MM.1S (cell line): ENCODE results near the gene ZFP91.
A peak's percentile ranks its signal among the peaks of the same experiment; 100 is the strongest.

Experiments
- DNase-seq: peaks from one replicate; pipeline ENCODE4 v3.0.0-alpha.2; 2015
- H2AFZ ChIP-seq: fragments of 300-600 bp; sonication (generic); 2 replicates; pipeline ENCODE4 v1.6.0; 2016; ENCODE audit warnings: antibody characterized with exemption, low read length
- H3F3A ChIP-seq: fragments of 300-600 bp; sonication (generic); 2 replicates; pipeline ENCODE4 v1.6.1; 2016; ENCODE audit warnings: mild to moderate bottlenecking, antibody characterized with exemption, low read length, moderate library complexity, mixed read lengths; ENCODE audit not compliant: insufficient read depth
- H3K27ac ChIP-seq: fragments of 300-600 bp; sonication (generic); 2 replicates; pipeline ENCODE4 v1.5.1; 2016; ENCODE audit warnings: mild to moderate bottlenecking, low read length
- H3K27me3 ChIP-seq: fragments of 300-600 bp; sonication (generic); replicated peaks from 2 replicates; pipeline ENCODE4 v1.6.0; 2016; ENCODE audit warnings: low read length; ENCODE audit not compliant: insufficient read depth
- H3K36me3 ChIP-seq: fragments of 300-600 bp; sonication (generic); replicated peaks from 2 replicates; pipeline ENCODE4 v1.6.1; 2016; ENCODE audit warnings: mild to moderate bottlenecking, low read length, mixed read lengths; ENCODE audit not compliant: insufficient read depth
- H3K4me1 ChIP-seq: fragments of 300-600 bp; sonication (generic); 2 replicates; pipeline ENCODE4 v1.6.1; 2016; ENCODE audit warnings: low read length, mixed read lengths
- H3K4me2 ChIP-seq: fragments of 300-600 bp; sonication (generic); 2 replicates; pipeline ENCODE4 v1.6.0; 2016; ENCODE audit warnings: low read depth, low read length
- H3K4me3 ChIP-seq: fragments of 300-600 bp; sonication (generic); 2 replicates; pipeline ENCODE4 v1.5.1; 2016; ENCODE audit warnings: low read length, mixed read lengths
- H3K79me2 ChIP-seq: fragments of 300-600 bp; sonication (generic); 2 replicates; pipeline ENCODE4 v1.6.1; 2016; ENCODE audit warnings: mixed run types, low read length, mixed read lengths
- H3K9ac ChIP-seq: fragments of 300-600 bp; sonication (generic); 2 replicates; pipeline ENCODE4 v1.6.1; 2016; ENCODE audit warnings: low read length, mixed read lengths
- H3K9me2 ChIP-seq: fragments of 300-600 bp; sonication (generic); replicated peaks from 2 replicates; pipeline ENCODE4 v1.6.1; 2016; ENCODE audit warnings: mild to moderate bottlenecking, low read length, mixed read lengths; ENCODE audit not compliant: insufficient read depth
- H3K9me3 ChIP-seq: fragments of 300-600 bp; sonication (generic); replicated peaks from 2 replicates; pipeline ENCODE4 v1.6.1; 2016; ENCODE audit warnings: mild to moderate bottlenecking, low read length, mixed read lengths; ENCODE audit not compliant: insufficient read depth
- H4K20me1 ChIP-seq: fragments of 300-600 bp; sonication (generic); 2 replicates; pipeline ENCODE4 v1.6.1; 2016; ENCODE audit warnings: mild to moderate bottlenecking, low read length, moderate library complexity, mixed read lengths; ENCODE audit not compliant: insufficient read depth
- EZH2 ChIP-seq: fragments of 300-600 bp; sonication (generic); optimal IDR thresholded peaks from 2 replicates; pipeline ENCODE3; 2017; ENCODE audit warnings: low read depth, mild to moderate bottlenecking, antibody characterized with exemption, low read length, mixed read lengths
- EZH2phosphoT487 ChIP-seq: fragments of 300-600 bp; sonication (generic); IDR thresholded peaks from 2 replicates; pipeline ENCODE4 v1.6.1; 2018; ENCODE audit warnings: antibody characterized with exemption, low read length
- TF ChIP-seq, protein P1 (sequence below): fragments of 300-600 bp; sonication (generic); IDR thresholded peaks from 2 replicates; pipeline ENCODE4 v1.5.1; 2016; ENCODE audit warnings: antibody characterized with exemption, low read length, mixed read lengths

ZFP91 gene

GRCh38 chr11:58645854-58646253, 67.0 kb downstream of the ZFP91 start:
- TF ChIP-seq, protein P1, sequence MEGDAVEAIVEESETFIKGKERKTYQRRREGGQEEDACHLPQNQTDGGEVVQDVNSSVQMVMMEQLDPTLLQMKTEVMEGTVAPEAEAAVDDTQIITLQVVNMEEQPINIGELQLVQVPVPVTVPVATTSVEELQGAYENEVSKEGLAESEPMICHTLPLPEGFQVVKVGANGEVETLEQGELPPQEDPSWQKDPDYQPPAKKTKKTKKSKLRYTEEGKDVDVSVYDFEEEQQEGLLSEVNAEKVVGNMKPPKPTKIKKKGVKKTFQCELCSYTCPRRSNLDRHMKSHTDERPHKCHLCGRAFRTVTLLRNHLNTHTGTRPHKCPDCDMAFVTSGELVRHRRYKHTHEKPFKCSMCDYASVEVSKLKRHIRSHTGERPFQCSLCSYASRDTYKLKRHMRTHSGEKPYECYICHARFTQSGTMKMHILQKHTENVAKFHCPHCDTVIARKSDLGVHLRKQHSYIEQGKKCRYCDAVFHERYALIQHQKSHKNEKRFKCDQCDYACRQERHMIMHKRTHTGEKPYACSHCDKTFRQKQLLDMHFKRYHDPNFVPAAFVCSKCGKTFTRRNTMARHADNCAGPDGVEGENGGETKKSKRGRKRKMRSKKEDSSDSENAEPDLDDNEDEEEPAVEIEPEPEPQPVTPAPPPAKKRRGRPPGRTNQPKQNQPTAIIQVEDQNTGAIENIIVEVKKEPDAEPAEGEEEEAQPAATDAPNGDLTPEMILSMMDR = no peak
- TF ChIP-seq EZH2phosphoT487 = no peak
- no peak for TF ChIP-seq EZH2
- Histone ChIP-seq H3K4me1 (peaks cover 41% of the 10 kb centered on the region), H3K27me3 (no peaks in the 10 kb centered on the region), H3K9ac (no peak overlapping the region), H3K79me2 (no peaks in the 10 kb centered on the region), H3K4me2 (no peak overlapping the region), H2AFZ (no peak overlapping the region), H4K20me1 (no peaks in the 10 kb centered on the region), H3K9me2 (no peaks in the 10 kb centered on the region), H3F3A (peaks cover 24% of the 10 kb centered on the region), H3K9me3 (no peaks in the 10 kb centered on the region), H3K27ac (no peak overlapping the region), H3K4me3 (no peak overlapping the region), H3K36me3 (no peaks in the 10 kb centered on the region)
- DNase-seq = no peak

DNA sequence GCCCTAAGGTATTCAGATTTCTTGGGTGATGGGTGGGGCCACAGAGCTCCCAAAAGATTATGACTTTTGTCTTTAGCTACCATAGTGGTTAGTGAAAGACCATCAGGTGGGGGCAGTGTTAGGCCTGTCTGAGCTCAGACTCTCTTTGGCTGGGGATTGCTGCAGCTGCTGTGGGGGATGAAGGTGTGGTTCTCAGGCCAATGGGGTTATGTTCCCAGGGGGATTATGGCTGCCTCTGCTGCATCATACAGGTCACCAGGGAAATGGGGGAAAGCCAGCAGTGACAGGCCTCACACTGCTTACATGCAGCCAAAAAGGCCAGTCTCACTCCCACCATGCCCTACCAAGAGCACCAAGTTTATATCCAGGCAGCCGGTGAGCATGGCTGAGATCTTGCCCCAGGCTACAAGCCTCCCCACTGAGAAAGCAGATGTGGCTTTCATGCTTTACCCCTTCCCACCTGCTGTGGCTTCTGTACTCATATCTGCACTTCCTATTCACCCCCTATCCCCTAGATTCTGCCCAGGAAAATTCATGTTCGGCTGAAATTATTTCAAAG, 68.4 kb downstream of the ZFP91 start:
- H3K79me2 ChIP-seq = no peaks in the 10 kb centered on the region
- peak overlapping the region; percentile 26; the same call in 1 of the 2 replicates for H3K9ac ChIP-seq
- H3K4me2 ChIP-seq = peak overlapping the region; percentile 60
- H3K9me2 ChIP-seq = no peaks in the 10 kb centered on the region
- H2AFZ ChIP-seq = peak overlapping the region; percentile 26
- H3K9me3 ChIP-seq = no peaks in the 10 kb centered on the region
- no peaks in the 10 kb centered on the region for H3K36me3 ChIP-seq
- H3K27me3 ChIP-seq = no peaks in the 10 kb centered on the region
- peak overlapping the region; percentile 70; the same call in 1 of the 2 replicates for H3K27ac ChIP-seq
- H3K4me1 ChIP-seq = peaks cover 45% of the 10 kb centered on the region
- no peaks in the 10 kb centered on the region for H4K20me1 ChIP-seq
- H3F3A ChIP-seq = peaks cover 24% of the 10 kb centered on the region
- peak; percentile 82 for DNase-seq
- TF ChIP-seq EZH2 (no peak), EZH2phosphoT487 (no peak)
- TF ChIP-seq, protein P1 = no peak; the same call in none of the 2 replicates
- H3K4me3 ChIP-seq = no peak overlapping the region

DNA sequence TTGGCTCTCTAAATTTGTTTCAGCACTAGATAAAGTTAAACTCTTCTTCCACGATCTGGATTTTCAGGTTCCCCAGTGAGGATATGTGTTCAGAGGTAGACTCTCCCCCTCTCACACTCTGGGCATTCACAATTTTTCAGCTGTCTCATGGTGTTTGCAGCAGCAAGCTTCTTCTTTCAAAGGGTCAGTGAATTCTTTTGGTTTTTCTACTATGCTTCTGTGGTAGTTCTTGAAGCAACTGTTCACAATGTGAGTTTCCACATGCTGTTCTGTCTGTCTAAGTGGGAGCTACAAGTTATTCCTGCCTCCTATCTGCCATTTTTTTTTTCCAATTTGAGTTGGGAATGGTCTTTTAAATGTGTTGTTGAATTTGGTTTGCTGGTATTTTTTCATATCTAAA, 69.0 kb downstream of the ZFP91 start:
- peak; percentile 40 for DNase-seq
- Histone ChIP-seq H3K79me2 (no peaks in the 10 kb centered on the region), H3K4me1 (peaks cover 48% of the 10 kb centered on the region), H3K9me3 (no peaks in the 10 kb centered on the region), H3K9me2 (no peaks in the 10 kb centered on the region), H2AFZ (peak overlapping the region; percentile 26), H3K27me3 (no peaks in the 10 kb centered on the region), H3K9ac (peak overlapping the region; percentile 26; the same call in 1 of the 2 replicates), H3K4me2 (peak overlapping the region; percentile 60; the same call in 1 of the 2 replicates), H3K4me3 (no peak overlapping the region), H4K20me1 (no peaks in the 10 kb centered on the region), H3K27ac (peak overlapping the region; percentile 70; the same call in 1 of the 2 replicates), H3K36me3 (no peaks in the 10 kb centered on the region), H3F3A (peaks cover 24% of the 10 kb centered on the region)
- TF ChIP-seq EZH2phosphoT487 (no peak), EZH2 (no peak)
- TF ChIP-seq, protein P1 = no peak
